K562 (cell line): ENCODE data around the gene ANXA3. TPM values are rescaled to one million over a fixed set of nuclear protein-coding genes. Genes with fewer than 3 reads are reported as not detected.

Experiments
- ATAC-seq: fragments of 200-7000 bp; cut with Tn5 transposase; 3 replicates; pipeline ENCODE4 v1.9.1; 2020; ENCODE audit warnings: moderate library complexity
- BruUV-seq: library from RNA; stranded (reverse); fragments of 400-500 nt; replicated peaks from 2 replicates; lab custom pipeline; 2021; lab: Mats Ljungman, UMichigan
- CTCF ChIA-PET: fragments of 300-600 bp; formaldehyde crosslinking; extraction: SDS; loops from one replicate; lab custom pipeline; 2021; ENCODE audit warnings: low intra/inter-chr PET ratio; lab: Yijun Ruan, JAX
- POLR2A ChIA-PET: fragments of 300-600, 350-650 bp; sonication (Branson Sonifier 250); formaldehyde crosslinking; extraction: SDS; loops from one replicate; lab custom pipeline; 2021; ENCODE audit warnings: antibody characterized with exemption, inconsistent platforms; lab: Yijun Ruan, JAX
- DNase-seq, 4 experiments: peaks; one replicate each; pipeline versions ENCODE4 v3.0.0 to v3.0.0-alpha.2; 2011 to 2018; ENCODE audit warnings: low spot score in 3 of 4, mixed read lengths in 3 of 4; ENCODE audit errors: extremely low read depth in 1 of 4
- FAIRE-seq: peaks from 2 replicates; lab custom pipeline; 2011; peaks lifted over from hg19 to GRCh38; lab: Jason Lieb, UNC
- H2AFZ ChIP-seq: 2 replicates; pipeline ENCODE4 v1.6.0; 2011; ENCODE audit warnings: low read depth, low read length, control low read depth, inconsistent platforms
- H3K27ac ChIP-seq: fragments of 200-600 bp; 3 replicates; pipeline ENCODE4 v1.8.0; 2011; ENCODE audit warnings: low read depth, mild to moderate bottlenecking, control low read depth, inconsistent platforms, low read length, moderate library complexity, mixed read lengths; ENCODE audit errors: extremely low read depth
- H3K27me3 ChIP-seq, 2 experiments: fragments of 300-600 bp in 1 of 2; 2 replicates in 1 of 2; 3 replicates in 1 of 2; pipeline versions ENCODE4 v1.6.0 to v1.8.0; 2011; ENCODE audit warnings: inconsistent platforms in 2 of 2, low read length in 2 of 2, mild to moderate bottlenecking in 1 of 2, mixed read lengths in 1 of 2, moderate library complexity in 1 of 2; ENCODE audit not compliant: control insufficient read depth in 2 of 2, insufficient read depth in 2 of 2
- H3K36me3 ChIP-seq: fragments of 300-600 bp; 3 replicates; pipeline ENCODE4 v1.8.0; 2011; ENCODE audit warnings: mild to moderate bottlenecking, low read length, inconsistent platforms; ENCODE audit not compliant: control insufficient read depth, insufficient read depth
- H3K4me1 ChIP-seq, 2 experiments: fragments of 200-600 bp in 1 of 2; replicated peaks in 1 of 2; 2 replicates in 1 of 2; 3 replicates in 1 of 2; pipeline versions ENCODE4 v1.5.1 to v1.8.0; 2011; ENCODE audit warnings: inconsistent platforms in 2 of 2, low read length in 2 of 2, mild to moderate bottlenecking in 1 of 2, mixed read lengths in 1 of 2, moderate library complexity in 1 of 2; ENCODE audit not compliant: control insufficient read depth in 2 of 2, insufficient read depth in 2 of 2
- H3K4me2 ChIP-seq: 2 replicates; pipeline ENCODE4 v1.6.1; 2011; ENCODE audit warnings: low read length, control low read depth, inconsistent platforms, mixed read lengths; ENCODE audit not compliant: insufficient read depth
- H3K4me3 ChIP-seq: fragments of 200-600 bp; sonication (generic), shearing (Covaris generic); 2 replicates; pipeline ENCODE4 v1.5.1; 2016; ENCODE audit warnings: control low read depth, inconsistent platforms
- H3K79me2 ChIP-seq: fragments of 200-600 bp; 3 replicates; pipeline ENCODE4 v1.8.0; 2011; ENCODE audit warnings: low read length, inconsistent platforms; ENCODE audit not compliant: control insufficient read depth, insufficient read depth
- H3K9ac ChIP-seq, 2 experiments: 2 replicates each; pipeline versions ENCODE4 v1.6.0 to v1.6.1; 2011; ENCODE audit warnings: low read depth in 2 of 2, low read length in 2 of 2, control low read depth in 1 of 2, inconsistent platforms in 1 of 2, mild to moderate bottlenecking in 1 of 2, mixed read lengths in 1 of 2; ENCODE audit not compliant: insufficient read depth in 1 of 2
- H3K9me1 ChIP-seq: one replicate; pipeline ENCODE4 v1.6.0; 2011; ENCODE audit warnings: inconsistent platforms, mild to moderate bottlenecking, low read length, moderate library complexity; ENCODE audit not compliant: control insufficient read depth, insufficient read depth
- H3K9me3 ChIP-seq: replicated peaks from 2 replicates; pipeline ENCODE4 v1.5.1; 2011; ENCODE audit warnings: low read depth, low read length, inconsistent platforms; ENCODE audit not compliant: control insufficient read depth, insufficient read depth
- H4K20me1 ChIP-seq: replicated peaks from 2 replicates; pipeline ENCODE4 v1.6.1; 2011; ENCODE audit warnings: low read length, inconsistent platforms, mixed read lengths; ENCODE audit not compliant: control insufficient read depth, insufficient read depth
- CBFA2T3 ChIP-seq: fragments of 450-650 bp; IDR thresholded peaks from 2 replicates; pipeline ENCODE4 v1.6.1; 2017
- FOXP1 ChIP-seq: sonication (generic); formaldehyde crosslinking; IDR thresholded peaks from 2 replicates; pipeline ENCODE4 v1.8.0; 2022; ENCODE audit warnings: mild to moderate bottlenecking, missing genetic modification reagents
- SIN3B ChIP-seq: fragments of 450-650 bp; IDR thresholded peaks from 2 replicates; pipeline ENCODE4 v1.6.1; 2017; ENCODE audit warnings: low read depth, mild to moderate bottlenecking, moderate library complexity
- SOX6 ChIP-seq: fragments of 450-650 bp; IDR thresholded peaks from 2 replicates; pipeline ENCODE4 v1.6.1; 2014; ENCODE audit warnings: mild to moderate bottlenecking
- SPI1 ChIP-seq: IDR thresholded peaks from 2 replicates; pipeline ENCODE4 v1.6.1; 2011; ENCODE audit warnings: low read depth, low read length, control low read depth, borderline replicate concordance
- TBL1XR1 ChIP-seq, 2 experiments: IDR thresholded peaks; 2 replicates each; pipeline ENCODE4 v1.6.1; 2012; ENCODE audit warnings: improper control_type of control experiment in 2 of 2, low read length in 2 of 2, mild to moderate bottlenecking in 1 of 2
- XRCC3 ChIP-seq: fragments of 450-650 bp; IDR thresholded peaks from 2 replicates; pipeline ENCODE4 v1.6.1; 2017; ENCODE audit warnings: mild to moderate bottlenecking, moderate library complexity
- ZNF395 ChIP-seq: fragments of 200-800 bp; sonication (Bioruptor generic); IDR thresholded peaks from 2 replicates; pipeline ENCODE4 v1.6.1; 2017; ENCODE audit warnings: missing genetic modification characterization, missing compliant biosample characterization
- ZNF644 ChIP-seq: fragments of 200-800 bp; sonication (Bioruptor generic); IDR thresholded peaks from 2 replicates; pipeline ENCODE4 v1.6.1; 2016; ENCODE audit warnings: low read depth, missing genetic modification characterization, missing compliant biosample characterization
- ZNF785 ChIP-seq: fragments of 250-450 bp; sonication (Bioruptor Pico); IDR thresholded peaks from 2 replicates; pipeline ENCODE4 v1.4.0; 2020; ENCODE audit warnings: mild to moderate bottlenecking
- in situ Hi-C: fragments of 300-500 bp; cut with MboI; formaldehyde crosslinking; loops from 4 replicates; pipeline ENCODE4 v1.15.0; 2018; ENCODE audit warnings: inconsistent platforms, mixed read lengths
- intact Hi-C: fragments of 100-400 bp; cut with micrococcal nuclease; formaldehyde crosslinking; loops from 2 replicates; pipeline ENCODE4 v1.14.2; 2022
- polyA plus RNA-seq, 8 experiments: library from polyadenylated mRNA; depleted of rRNA in 4 of 8; stranded (reverse) in 5 of 8; unstranded in 3 of 8; fragments of >200 nt; fragmentation: Nextera tagmentation in 2 of 8; fragmentation: Illumina TruSeq in 1 of 8; extraction: Ambion mirVana in 2 of 8; extraction: Trizol in 1 of 8; gene quantifications; 2 replicates each; pipeline versions ENCODE4 v1.2.1 to v1.2.3, GENCODE V29; 2011 to 2014; ENCODE audit warnings: inconsistent platforms in 1 of 8, missing spikeins in 1 of 8
- total RNA-seq, 7 experiments: library from RNA; depleted of rRNA in 6 of 7; stranded (reverse); fragments of >200 nt in 6 of 7; fragmentation: Illumina TruSeq in 2 of 7; extraction: Trizol in 2 of 7; gene quantifications; 2 replicates each; pipeline versions ENCODE4 v1.2.1 to v1.2.3, GENCODE V29; 2011 to 2021; ENCODE audit warnings: low replicate concordance in 1 of 7
- TF ChIP-seq, protein P1 (sequence below): fragments of 450-650 bp; formaldehyde crosslinking; IDR thresholded peaks from 2 replicates; pipeline ENCODE4 v1.4.0; 2022; ENCODE audit warnings: mild to moderate bottlenecking, moderate library complexity
- TF ChIP-seq, protein P2 (sequence below): fragments of 250-450 bp; sonication (Bioruptor Pico); IDR thresholded peaks from 2 replicates; pipeline ENCODE4 v1.5.0; 2020; ENCODE audit warnings: mild to moderate bottlenecking
- TF ChIP-seq, protein P3 (sequence below): sonication (generic); formaldehyde crosslinking; IDR thresholded peaks from 2 replicates; pipeline ENCODE4 v1.8.1; 2022; ENCODE audit warnings: missing genetic modification reagents
- TF ChIP-seq, protein P4 (sequence below): fragments of 250-450 bp; sonication (Bioruptor Pico); IDR thresholded peaks from 2 replicates; pipeline ENCODE4 v1.9.0; 2021; ENCODE audit warnings: mild to moderate bottlenecking, inconsistent platforms
- TF ChIP-seq, protein P5 (sequence below), 2 experiments: fragments of 200-800 bp in 1 of 2; sonication (Bioruptor generic) in 1 of 2; sonication (generic) in 1 of 2; formaldehyde crosslinking in 1 of 2; IDR thresholded peaks in 1 of 2; conservative IDR thresholded peaks in 1 of 2; 2 replicates each; pipeline versions ENCODE4 v1.5.0 to v1.6.1; 2016 to 2020; ENCODE audit warnings: missing compliant biosample characterization in 1 of 2, missing genetic modification characterization in 1 of 2, missing genetic modification reagents in 1 of 2

Gene ANXA3
- total and polyA plus RNA-seq, 9 of the 15 experiments (the other 6 are each of a cell fraction or from before 2014, with no cell fraction given) = 6.3 to 15.5 (median 9.8) TPM

DNA sequence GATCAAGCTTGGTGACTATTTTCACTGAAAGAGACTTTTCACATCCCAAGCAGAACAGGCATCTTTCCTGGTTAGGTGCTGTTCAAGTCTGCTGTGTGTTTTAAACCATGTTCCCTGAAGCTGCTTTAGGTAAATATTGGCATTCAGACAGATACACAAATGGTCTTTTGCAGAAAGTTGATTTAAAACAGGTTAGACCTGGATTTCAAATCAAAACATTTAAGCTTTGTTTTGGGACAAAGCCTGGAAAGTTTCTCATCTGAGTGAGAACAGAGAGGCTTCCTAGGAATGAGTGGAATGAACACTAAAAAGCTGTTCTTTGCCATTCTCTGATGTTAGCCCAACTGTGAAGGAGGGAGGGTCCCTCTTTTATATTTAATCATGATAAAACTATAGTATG is 10.1 kb downstream of the ANXA3 start:
- H3K4me3 ChIP-seq = no peak overlapping the region
- H3K36me3 ChIP-seq = no peaks in the 10 kb centered on the region
- H2AFZ ChIP-seq = no peak overlapping the region
- in situ Hi-C loops = no loop called here
- peaks cover 0 to 3% of the 10 kb centered on the region in 2 experiments; a peak in 2 of 5 replicates for H3K4me1 ChIP-seq
- BruUV-seq = no TSS peak
- no peak overlapping the region for H3K27ac ChIP-seq
- intact Hi-C loops = no loop called here
- no peaks in the 10 kb centered on the region for H4K20me1 ChIP-seq
- H3K9me1 ChIP-seq = no peaks in the 10 kb centered on the region
- no peak for FAIRE-seq
- ATAC-seq = no peak
- ChIA-PET CTCF (no interaction called here), POLR2A (interaction anchor here (0.6 kb wide), 1 partner anchor 1094 kb away, joined by 3 read pairs; no protein-coding TSS in a partner anchor)
- H3K4me2 ChIP-seq = no peak overlapping the region
- no peak for DNase-seq
- no peaks in the 10 kb centered on the region for H3K27me3 ChIP-seq
- no peak overlapping the region for H3K9ac ChIP-seq
- H3K9me3 ChIP-seq = no peaks in the 10 kb centered on the region
- H3K79me2 ChIP-seq = no peaks in the 10 kb centered on the region
- TF ChIP-seq, protein P1, sequence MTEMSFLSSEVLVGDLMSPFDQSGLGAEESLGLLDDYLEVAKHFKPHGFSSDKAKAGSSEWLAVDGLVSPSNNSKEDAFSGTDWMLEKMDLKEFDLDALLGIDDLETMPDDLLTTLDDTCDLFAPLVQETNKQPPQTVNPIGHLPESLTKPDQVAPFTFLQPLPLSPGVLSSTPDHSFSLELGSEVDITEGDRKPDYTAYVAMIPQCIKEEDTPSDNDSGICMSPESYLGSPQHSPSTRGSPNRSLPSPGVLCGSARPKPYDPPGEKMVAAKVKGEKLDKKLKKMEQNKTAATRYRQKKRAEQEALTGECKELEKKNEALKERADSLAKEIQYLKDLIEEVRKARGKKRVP (CRISPR knock-in tag) = no peak
- no peak for TF ChIP-seq XRCC3
- TF ChIP-seq TBL1XR1 (IDR thresholded peaks at IDR 0.05; ENCODE audit: low read length in 2 of 2) = no peak
- no peak for TF ChIP-seq SPI1
- no peak for TF ChIP-seq ZNF644 (tag)
- TF ChIP-seq, protein P2, sequence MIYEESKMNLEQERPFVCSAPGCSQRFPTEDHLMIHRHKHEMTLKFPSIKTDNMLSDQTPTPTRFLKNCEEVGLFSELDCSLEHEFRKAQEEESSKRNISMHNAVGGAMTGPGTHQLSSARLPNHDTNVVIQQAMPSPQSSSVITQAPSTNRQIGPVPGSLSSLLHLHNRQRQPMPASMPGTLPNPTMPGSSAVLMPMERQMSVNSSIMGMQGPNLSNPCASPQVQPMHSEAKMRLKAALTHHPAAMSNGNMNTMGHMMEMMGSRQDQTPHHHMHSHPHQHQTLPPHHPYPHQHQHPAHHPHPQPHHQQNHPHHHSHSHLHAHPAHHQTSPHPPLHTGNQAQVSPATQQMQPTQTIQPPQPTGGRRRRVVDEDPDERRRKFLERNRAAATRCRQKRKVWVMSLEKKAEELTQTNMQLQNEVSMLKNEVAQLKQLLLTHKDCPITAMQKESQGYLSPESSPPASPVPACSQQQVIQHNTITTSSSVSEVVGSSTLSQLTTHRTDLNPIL (CRISPR knock-in tag) = no peak
- TF ChIP-seq ZNF395 = no peak
- TF ChIP-seq, protein P3, sequence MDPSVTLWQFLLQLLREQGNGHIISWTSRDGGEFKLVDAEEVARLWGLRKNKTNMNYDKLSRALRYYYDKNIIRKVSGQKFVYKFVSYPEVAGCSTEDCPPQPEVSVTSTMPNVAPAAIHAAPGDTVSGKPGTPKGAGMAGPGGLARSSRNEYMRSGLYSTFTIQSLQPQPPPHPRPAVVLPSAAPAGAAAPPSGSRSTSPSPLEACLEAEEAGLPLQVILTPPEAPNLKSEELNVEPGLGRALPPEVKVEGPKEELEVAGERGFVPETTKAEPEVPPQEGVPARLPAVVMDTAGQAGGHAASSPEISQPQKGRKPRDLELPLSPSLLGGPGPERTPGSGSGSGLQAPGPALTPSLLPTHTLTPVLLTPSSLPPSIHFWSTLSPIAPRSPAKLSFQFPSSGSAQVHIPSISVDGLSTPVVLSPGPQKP (CRISPR knock-in tag) = no peak
- no peak for TF ChIP-seq SOX6
- TF ChIP-seq, protein P4, sequence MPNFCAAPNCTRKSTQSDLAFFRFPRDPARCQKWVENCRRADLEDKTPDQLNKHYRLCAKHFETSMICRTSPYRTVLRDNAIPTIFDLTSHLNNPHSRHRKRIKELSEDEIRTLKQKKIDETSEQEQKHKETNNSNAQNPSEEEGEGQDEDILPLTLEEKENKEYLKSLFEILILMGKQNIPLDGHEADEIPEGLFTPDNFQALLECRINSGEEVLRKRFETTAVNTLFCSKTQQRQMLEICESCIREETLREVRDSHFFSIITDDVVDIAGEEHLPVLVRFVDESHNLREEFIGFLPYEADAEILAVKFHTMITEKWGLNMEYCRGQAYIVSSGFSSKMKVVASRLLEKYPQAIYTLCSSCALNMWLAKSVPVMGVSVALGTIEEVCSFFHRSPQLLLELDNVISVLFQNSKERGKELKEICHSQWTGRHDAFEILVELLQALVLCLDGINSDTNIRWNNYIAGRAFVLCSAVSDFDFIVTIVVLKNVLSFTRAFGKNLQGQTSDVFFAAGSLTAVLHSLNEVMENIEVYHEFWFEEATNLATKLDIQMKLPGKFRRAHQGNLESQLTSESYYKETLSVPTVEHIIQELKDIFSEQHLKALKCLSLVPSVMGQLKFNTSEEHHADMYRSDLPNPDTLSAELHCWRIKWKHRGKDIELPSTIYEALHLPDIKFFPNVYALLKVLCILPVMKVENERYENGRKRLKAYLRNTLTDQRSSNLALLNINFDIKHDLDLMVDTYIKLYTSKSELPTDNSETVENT (CRISPR knock-in tag) = no peak
- no peak for TF ChIP-seq CBFA2T3
- TF ChIP-seq FOXP1 (CRISPR knock-in tag) = no peak
- TF ChIP-seq, protein P5, sequence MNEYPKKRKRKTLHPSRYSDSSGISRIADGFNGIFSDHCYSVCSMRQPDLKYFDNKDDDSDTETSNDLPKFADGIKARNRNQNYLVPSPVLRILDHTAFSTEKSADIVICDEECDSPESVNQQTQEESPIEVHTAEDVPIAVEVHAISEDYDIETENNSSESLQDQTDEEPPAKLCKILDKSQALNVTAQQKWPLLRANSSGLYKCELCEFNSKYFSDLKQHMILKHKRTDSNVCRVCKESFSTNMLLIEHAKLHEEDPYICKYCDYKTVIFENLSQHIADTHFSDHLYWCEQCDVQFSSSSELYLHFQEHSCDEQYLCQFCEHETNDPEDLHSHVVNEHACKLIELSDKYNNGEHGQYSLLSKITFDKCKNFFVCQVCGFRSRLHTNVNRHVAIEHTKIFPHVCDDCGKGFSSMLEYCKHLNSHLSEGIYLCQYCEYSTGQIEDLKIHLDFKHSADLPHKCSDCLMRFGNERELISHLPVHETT (CRISPR knock-in tag; conservative IDR thresholded peaks at IDR 0.05 in 1 of 2, IDR thresholded peaks at IDR 0.05 in 1 of 2) = no peak
- TF ChIP-seq SIN3B = no peak
- TF ChIP-seq ZNF785 = no peak
